Measurements from ENCODE around the gene WDR55. TPM values are rescaled to one million over a fixed set of nuclear protein-coding genes. Genes with fewer than 3 reads are reported as not detected.
"Not testable (repeated sequence)": the region's sequence is repeated elsewhere in the genome, so short reads cannot be mapped to it uniquely, and the experiment has no call there.

WDR55 gene
- total RNA-seq, 2 donors from 2014 or later, result 8.3 to 12.4 TPM

GRCh38 chr5:140633501-140633900 is 31.2 kb upstream of the WDR55 start:
- Histone ChIP-seq H3K9me3 (no peaks in the 10 kb centered on the region), H3K4me3 (peak overlapping the region in 1 of 2 donors; percentile 60), H3K27me3 (no peaks in the 10 kb centered on the region), H3K27ac (peak overlapping the region; percentile 57 to 72), H3K4me1 (peaks cover 0 to 21% of the 10 kb centered on the region in 2 donors), H3K36me3 (no peaks in the 10 kb centered on the region)
- DNase-seq (ENCODE audit: low spot score), result no peak
- TF ChIP-seq CTCF (IDR thresholded peaks at IDR 0.05), result no peak

- no peak for DNase-seq (ENCODE audit: low spot score)
- Histone ChIP-seq H3K9me3 (no peaks in the 10 kb centered on the region), H3K27ac (no peak overlapping the region), H3K36me3 (no peaks in the 10 kb centered on the region), H3K4me1 (peaks cover 0 to 26% of the 10 kb centered on the region in 2 donors), H3K4me3 (no peak overlapping the region), H3K27me3 (no peaks in the 10 kb centered on the region)
- no peak for TF ChIP-seq CTCF (IDR thresholded peaks at IDR 0.05)
Observed at GRCh38 chr5:140634103-140634502, 30.6 kb upstream of the WDR55 start.

- H3K4me3 ChIP-seq, result no peak overlapping the region
- H3K27ac ChIP-seq, result no peak overlapping the region
- no peaks in the 10 kb centered on the region for H3K9me3 ChIP-seq
- TF ChIP-seq CTCF (IDR thresholded peaks at IDR 0.05), result no peak
- H3K4me1 ChIP-seq, result peaks cover 0 to 37% of the 10 kb centered on the region in 2 donors
- no peak for DNase-seq (ENCODE audit: low spot score)
- no peaks in the 10 kb centered on the region for H3K36me3 ChIP-seq
- no peaks in the 10 kb centered on the region for H3K27me3 ChIP-seq
Observed at GRCh38 chr5:140635291-140636257, 29.1 kb upstream of the WDR55 start.

DNA sequence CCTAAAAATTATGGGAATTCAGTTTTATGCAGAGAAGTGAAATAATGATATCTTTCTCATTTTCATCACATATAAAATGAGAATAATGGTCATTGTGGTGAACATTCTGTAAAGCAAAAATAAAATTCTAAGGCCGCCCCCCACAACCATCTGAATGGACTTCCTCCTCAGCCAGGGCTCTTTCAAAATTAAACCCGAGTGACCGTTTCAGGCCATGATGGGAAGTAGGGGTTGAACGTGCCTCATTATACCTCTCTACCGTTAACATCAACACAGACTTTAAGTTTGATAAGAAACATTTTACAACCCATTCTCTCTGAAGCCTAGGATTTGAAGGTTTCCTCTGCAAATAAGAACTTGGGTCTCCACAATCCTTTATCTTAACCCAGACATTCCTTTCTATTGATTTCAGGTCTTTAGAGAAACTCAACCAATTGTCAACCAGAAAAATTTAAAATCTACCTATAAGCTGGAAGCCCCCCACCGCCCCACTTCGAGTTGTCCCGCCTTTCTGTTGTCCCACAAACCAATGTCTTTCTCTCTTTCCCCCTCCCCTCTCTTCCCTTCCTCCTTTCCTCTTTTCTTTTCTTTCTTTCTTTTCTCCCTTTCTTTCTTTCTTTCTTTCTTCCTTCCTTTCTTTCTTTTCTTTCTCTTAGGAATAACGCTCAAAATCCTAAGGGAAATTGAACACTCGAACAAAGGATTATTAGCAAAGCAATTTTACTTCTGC is 27.2 kb upstream of the WDR55 start:
- peaks cover 0 to 37% of the 10 kb centered on the region in 2 donors for H3K4me1 ChIP-seq
- no peak overlapping the region for H3K27ac ChIP-seq
- TF ChIP-seq CTCF (IDR thresholded peaks at IDR 0.05), result no peak
- DNase-seq (ENCODE audit: low spot score), result no peak
- no peak overlapping the region for H3K4me3 ChIP-seq
- no peaks in the 10 kb centered on the region for H3K27me3 ChIP-seq
- no peaks in the 10 kb centered on the region for H3K36me3 ChIP-seq
- H3K9me3 ChIP-seq, result no peaks in the 10 kb centered on the region

DNA sequence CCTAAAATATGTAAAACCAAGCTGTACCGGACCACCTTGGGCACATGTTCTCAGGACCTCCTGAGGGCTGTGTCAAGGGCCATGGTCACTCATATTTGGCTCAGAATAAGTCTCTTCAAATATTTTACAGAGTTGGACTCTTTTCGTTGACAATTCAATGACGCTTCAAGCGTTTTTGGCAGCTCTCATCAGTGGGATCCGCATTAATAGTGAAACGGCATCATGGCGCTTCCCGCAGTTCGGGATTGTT is 25.9 kb upstream of the WDR55 start:
- not testable (repeated sequence) for H3K27me3 ChIP-seq; DNase-seq (ENCODE audit: low spot score)
- H3K4me3 ChIP-seq, result peak overlapping the region; percentile 68 to 84

More for the DNA sequence above, 25.9 kb upstream of the WDR55 start:
- H3K4me1 ChIP-seq, result peaks cover 0 to 33% of the 10 kb centered on the region in 2 donors
- H3K9me3 ChIP-seq, H3K36me3 ChIP-seq: not testable (repeated sequence)
- peak overlapping the region; percentile 87 for H3K27ac ChIP-seq

Measured in right atrium auricular region (tissue), 2 donors.